HG03439 (cell line): ENCODE measurements around the gene OR11H7.
"Not testable (repeated sequence)": the region's sequence is repeated elsewhere in the genome, so short reads cannot be mapped to it uniquely, and the experiment has no call there.

Source experiments
- ATAC-seq: cut with Tn5 transposase; IDR thresholded peaks from one replicate; pipeline ENCODE4 v1.9.1; 2021; ENCODE audit warnings: mild to moderate bottlenecking, moderate library complexity; ENCODE audit not compliant: unreplicated experiment

The OR11H7 gene

DNA sequence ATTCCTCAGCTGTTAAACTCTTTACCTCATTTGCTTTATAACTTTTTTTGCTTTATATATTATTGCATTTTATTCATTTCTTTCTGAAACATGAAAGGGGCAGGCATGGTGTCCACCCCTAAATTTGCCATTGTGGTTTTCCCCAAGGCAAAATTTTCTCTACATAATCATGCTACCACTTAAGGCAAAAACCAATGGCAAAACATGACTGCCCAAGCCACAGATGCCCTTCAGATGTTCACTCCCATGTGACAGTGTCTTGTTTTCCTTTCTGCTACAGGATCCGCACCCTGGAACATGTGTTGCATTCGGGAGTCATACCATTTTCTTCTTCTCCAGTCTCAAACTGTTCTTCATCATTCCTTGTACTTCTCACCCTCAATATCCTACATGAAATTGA lies 48.6 kb downstream of the OR11H7 start:
- no peak for ATAC-seq

DNA sequence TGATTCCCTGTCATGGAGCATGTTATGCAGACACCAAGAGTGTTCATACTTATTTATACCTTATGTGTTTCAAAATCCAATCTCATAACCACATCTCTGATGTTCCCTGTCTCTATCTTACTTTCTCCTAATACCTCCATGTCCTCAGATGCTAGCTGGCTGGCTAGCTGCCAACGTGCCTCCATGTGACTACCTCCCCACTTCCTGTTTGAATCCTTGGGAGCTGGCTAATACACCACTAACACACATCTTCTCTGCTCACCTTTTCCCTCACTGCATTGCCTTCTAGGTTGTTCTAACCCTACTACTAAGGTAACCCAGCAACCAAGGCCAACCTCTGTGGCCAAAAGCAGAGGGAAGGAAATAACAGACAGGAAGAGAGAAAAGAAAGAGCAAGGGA lies 49.6 kb downstream of the OR11H7 start:
- ATAC-seq = no peak

DNA sequence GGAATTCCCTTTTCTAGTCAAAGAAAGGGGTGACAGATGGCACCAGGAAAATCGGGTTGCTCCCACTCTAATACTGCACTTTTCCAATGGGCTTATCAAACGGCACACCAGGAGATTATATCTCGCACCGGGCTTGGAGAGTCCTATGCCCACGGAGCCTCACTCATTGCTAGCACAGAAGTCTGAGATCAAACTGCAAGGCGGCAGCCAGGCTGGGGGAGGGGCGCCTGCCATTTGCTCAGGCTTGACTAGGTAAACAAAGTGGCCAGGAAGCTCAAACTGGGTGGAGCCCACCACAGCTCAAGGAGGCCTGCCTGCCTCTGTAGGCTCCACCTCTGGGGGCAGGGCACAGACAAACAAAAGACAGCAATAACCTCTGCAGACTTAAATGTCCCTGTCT lies 51.5 kb downstream of the OR11H7 start:
- ATAC-seq = not testable (repeated sequence)
